Subcutaneous adipose tissue (tissue), 4 donors: ENCODE measurements around the gene RPS4Y1. TPM values are rescaled to one million over a fixed set of nuclear protein-coding genes. Genes with fewer than 3 reads are reported as not detected.

Experiments used
- CTCF ChIP-seq: fragments of 450-650 bp; IDR thresholded peaks from one replicate; pipeline ENCODE4 v1.5.1; 2016; ENCODE audit warnings: low read depth, mild to moderate bottlenecking, control low read depth, antibody characterized with exemption, moderate library complexity
- total RNA-seq, 4 donors: library from RNA; depleted of rRNA; stranded (reverse); fragments of >200 nt; gene quantifications; one replicate each; pipeline ENCODE4 v1.1.0, GENCODE V29; 2016

The RPS4Y1 gene
- total RNA-seq, 4 donors from 2014 or later = 0.34 to 287 (median 271) TPM; not detected in 1

GRCh38 chrY:2883561-2883960, 42.2 kb downstream of the RPS4Y1 start:
- TF ChIP-seq CTCF = no peak

- no peak for TF ChIP-seq CTCF
These were observed 44.5 kb downstream of the RPS4Y1 start for GRCh38 chrY:2885880-2886279.

- no peak for TF ChIP-seq CTCF
These were observed 46.0 kb downstream of the RPS4Y1 start for GRCh38 chrY:2887386-2887785.

GRCh38 chrY:2887955-2888354, 46.6 kb downstream of the RPS4Y1 start:
- no peak for TF ChIP-seq CTCF

GRCh38 chrY:2893471-2893870, 52.1 kb downstream of the RPS4Y1 start:
- TF ChIP-seq CTCF = no peak

GRCh38 chrY:2896050-2896449, 54.6 kb downstream of the RPS4Y1 start:
- no peak for TF ChIP-seq CTCF

- TF ChIP-seq CTCF = no peak
These were observed 66.0 kb downstream of the RPS4Y1 start for GRCh38 chrY:2907356-2907755.
